Endothelial cell of umbilical vein (primary cell): Measurements from ENCODE around the gene CCN6.

ENCODE experiments used
- CTCF ChIP-seq, 2 donors: IDR thresholded peaks; 1 replicate in 1 of 2; 2 replicates in 1 of 2; pipeline ENCODE4 v1.5.1; 2011; ENCODE audit warnings: low read length in 2 of 2, mild to moderate bottlenecking in 2 of 2, moderate library complexity in 2 of 2, control low read depth in 1 of 2, inconsistent platforms in 1 of 2, low read depth in 1 of 2; ENCODE audit not compliant: insufficient read depth in 1 of 2; ENCODE audit errors: extremely low read depth in 1 of 2
- FOS ChIP-seq: IDR thresholded peaks from 2 replicates; pipeline ENCODE4 v1.6.1; 2011; ENCODE audit warnings: mild to moderate bottlenecking, low read length, moderate library complexity, borderline replicate concordance; ENCODE audit not compliant: insufficient read depth
- POLR2AphosphoS5 ChIP-seq: IDR thresholded peaks from 2 replicates; pipeline ENCODE4 v1.6.1; 2012; ENCODE audit warnings: low read depth, mild to moderate bottlenecking, control low read depth, low read length, moderate library complexity; ENCODE audit not compliant: insufficient read depth

DNA sequence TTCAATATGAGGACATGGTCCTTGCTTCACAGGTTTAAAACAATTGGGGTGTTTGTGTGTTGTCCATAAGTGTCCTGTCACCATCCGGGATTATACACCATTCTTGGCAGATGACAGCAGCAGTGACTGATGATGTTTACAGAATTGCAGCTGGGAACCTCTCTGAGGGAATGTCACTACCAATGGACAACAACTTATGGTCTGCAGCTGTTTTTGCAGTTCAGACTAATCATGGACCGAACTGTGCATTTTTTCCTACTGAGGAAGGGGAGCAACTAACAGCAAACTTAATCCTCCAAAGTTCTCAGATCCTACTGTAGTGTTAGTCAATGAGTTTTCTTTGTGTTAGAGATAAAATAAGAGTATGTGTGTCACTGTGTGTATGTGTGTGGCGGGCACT is 59.5 kb downstream of the CCN6 start:
- TF ChIP-seq CTCF (IDR thresholded peaks at IDR 0.05; ENCODE audit: extremely low read depth in 1 of 2, insufficient read depth in 1 of 2, low read depth in 1 of 2, low read length in 2 of 2), result no peak
- no peak for TF ChIP-seq POLR2AphosphoS5
- no peak for TF ChIP-seq FOS
